Measurements from ENCODE around the gene ARHGAP42.

GRCh38 chr11:100849901-100850235, 162.8 kb downstream of the ARHGAP42 start:
- TF ChIP-seq, protein P1, sequence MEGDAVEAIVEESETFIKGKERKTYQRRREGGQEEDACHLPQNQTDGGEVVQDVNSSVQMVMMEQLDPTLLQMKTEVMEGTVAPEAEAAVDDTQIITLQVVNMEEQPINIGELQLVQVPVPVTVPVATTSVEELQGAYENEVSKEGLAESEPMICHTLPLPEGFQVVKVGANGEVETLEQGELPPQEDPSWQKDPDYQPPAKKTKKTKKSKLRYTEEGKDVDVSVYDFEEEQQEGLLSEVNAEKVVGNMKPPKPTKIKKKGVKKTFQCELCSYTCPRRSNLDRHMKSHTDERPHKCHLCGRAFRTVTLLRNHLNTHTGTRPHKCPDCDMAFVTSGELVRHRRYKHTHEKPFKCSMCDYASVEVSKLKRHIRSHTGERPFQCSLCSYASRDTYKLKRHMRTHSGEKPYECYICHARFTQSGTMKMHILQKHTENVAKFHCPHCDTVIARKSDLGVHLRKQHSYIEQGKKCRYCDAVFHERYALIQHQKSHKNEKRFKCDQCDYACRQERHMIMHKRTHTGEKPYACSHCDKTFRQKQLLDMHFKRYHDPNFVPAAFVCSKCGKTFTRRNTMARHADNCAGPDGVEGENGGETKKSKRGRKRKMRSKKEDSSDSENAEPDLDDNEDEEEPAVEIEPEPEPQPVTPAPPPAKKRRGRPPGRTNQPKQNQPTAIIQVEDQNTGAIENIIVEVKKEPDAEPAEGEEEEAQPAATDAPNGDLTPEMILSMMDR (IDR thresholded peaks at IDR 0.05): no peak
- TF ChIP-seq EP300 (IDR thresholded peaks at IDR 0.05): no peak
- TF ChIP-seq POLR2A (IDR thresholded peaks at IDR 0.05): no peak
